Measurements from ENCODE around the gene TARDBP. TPM values are rescaled to one million over a fixed set of nuclear protein-coding genes. Genes with fewer than 3 reads are reported as not detected.

TARDBP gene
- total and polyA plus RNA-seq, 2 donors (not counting 1 experiment from before 2014, with no cell fraction given): 97.1 to 161 TPM

DNA sequence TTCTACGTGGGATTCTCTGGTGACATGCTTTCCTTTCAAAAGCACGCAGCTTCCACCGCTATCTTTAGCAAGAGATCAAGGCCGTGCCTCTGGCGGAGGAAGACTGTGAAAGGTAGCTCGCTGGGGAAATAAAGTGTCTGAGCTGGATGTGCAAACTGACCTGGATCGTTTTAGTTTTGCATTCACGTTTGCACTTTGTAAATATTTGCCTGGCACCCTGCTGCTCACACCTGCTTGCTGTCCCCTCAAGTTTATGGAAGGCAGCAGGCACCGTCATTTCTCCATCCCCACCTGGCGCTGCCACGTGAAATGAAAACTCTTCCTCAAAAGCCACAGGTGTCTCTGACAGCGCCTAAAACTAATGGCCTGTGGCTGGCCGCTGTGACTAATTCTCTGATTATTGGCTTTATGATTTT lies 44.0 kb upstream of the TARDBP start:
- Histone ChIP-seq H3K9ac (ENCODE audit: insufficient read depth, low read length) (no peak overlapping the region), H3K4me1 (ENCODE audit: control insufficient read depth, extremely low read depth, insufficient read depth, low read length) (peaks cover 2% of the 10 kb centered on the region), H3K27ac (ENCODE audit: insufficient read depth, low read length) (no peak overlapping the region), H3K4me2 (ENCODE audit: extremely low read depth, insufficient read depth, low read length) (peak overlapping the region; percentile 82), H3K27me3 (ENCODE audit: control insufficient read depth, insufficient read depth, low read length) (peaks cover 5% of the 10 kb centered on the region), H3K36me3 (ENCODE audit: control insufficient read depth, insufficient read depth, low read length) (no peaks in the 10 kb centered on the region), H3K4me3 (replicated peaks in 1 of 4; ENCODE audit: control extremely low read depth in 1 of 4, insufficient read depth in 1 of 4, low read depth in 3 of 4, low read length in 4 of 4) (peak overlapping the region; percentile 32 to 64 (median 46)), H3K9me3 (ENCODE audit: control insufficient read depth, insufficient read depth, low read depth, low read length) (no peaks in the 10 kb centered on the region), H3K79me2 (ENCODE audit: control insufficient read depth, insufficient read depth, low read length) (no peaks in the 10 kb centered on the region), H2AFZ (ENCODE audit: low read length) (peak overlapping the region; percentile 83), H4K20me1 (ENCODE audit: control insufficient read depth, extremely low read depth, insufficient read depth, low read length) (no peaks in the 10 kb centered on the region)
- peak in 1 of 2 donors; percentile 8 for DNase-seq (ENCODE audit: low read depth in 2 of 2)
- no peak for TF ChIP-seq EZH2 (IDR thresholded peaks at IDR 0.05; ENCODE audit: low read length, missing control alignments)
- TF ChIP-seq, protein P1, sequence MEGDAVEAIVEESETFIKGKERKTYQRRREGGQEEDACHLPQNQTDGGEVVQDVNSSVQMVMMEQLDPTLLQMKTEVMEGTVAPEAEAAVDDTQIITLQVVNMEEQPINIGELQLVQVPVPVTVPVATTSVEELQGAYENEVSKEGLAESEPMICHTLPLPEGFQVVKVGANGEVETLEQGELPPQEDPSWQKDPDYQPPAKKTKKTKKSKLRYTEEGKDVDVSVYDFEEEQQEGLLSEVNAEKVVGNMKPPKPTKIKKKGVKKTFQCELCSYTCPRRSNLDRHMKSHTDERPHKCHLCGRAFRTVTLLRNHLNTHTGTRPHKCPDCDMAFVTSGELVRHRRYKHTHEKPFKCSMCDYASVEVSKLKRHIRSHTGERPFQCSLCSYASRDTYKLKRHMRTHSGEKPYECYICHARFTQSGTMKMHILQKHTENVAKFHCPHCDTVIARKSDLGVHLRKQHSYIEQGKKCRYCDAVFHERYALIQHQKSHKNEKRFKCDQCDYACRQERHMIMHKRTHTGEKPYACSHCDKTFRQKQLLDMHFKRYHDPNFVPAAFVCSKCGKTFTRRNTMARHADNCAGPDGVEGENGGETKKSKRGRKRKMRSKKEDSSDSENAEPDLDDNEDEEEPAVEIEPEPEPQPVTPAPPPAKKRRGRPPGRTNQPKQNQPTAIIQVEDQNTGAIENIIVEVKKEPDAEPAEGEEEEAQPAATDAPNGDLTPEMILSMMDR (conservative IDR thresholded peaks at IDR 0.05 in 1 of 2, IDR thresholded peaks at IDR 0.05 in 1 of 2; ENCODE audit: low read depth in 1 of 2, low read length in 2 of 2): no peak

DNA sequence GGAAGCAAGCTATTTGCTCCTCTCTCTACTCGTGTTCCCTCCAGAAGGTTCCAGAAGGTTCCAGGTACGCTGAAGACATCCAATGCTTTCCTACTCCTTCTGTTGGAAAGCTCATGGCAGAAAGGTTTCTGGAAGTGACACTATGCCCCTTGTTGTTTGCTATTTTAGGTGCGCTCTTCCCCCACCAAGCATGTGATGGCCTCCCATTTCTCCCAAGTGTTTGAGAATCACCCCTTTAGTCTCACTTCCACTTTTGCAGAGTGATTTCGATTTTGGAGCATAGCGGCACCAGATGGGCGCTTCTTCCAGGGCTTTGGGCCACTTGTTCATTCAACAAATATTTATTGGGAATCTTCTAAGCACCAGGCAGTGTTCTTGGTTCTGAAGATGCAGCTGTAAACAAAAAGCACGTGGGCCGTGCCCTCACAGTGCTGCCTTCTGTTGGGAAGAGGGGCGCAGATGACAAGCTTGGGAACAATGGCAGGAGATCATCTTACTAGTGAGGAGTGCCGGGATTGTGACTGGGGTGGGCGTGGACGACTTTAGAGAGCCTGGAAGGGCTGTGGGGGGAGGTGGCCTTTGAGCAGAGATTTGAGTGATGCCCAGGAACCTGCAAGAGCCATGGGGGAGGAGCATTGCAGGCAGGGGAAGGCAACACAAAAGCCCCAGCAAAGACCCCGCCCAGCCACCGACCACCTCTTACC lies 43.0 kb upstream of the TARDBP start:
- no peak overlapping the region for H3K27ac ChIP-seq (ENCODE audit: insufficient read depth, low read length)
- no peak overlapping the region for H2AFZ ChIP-seq (ENCODE audit: low read length)
- H3K79me2 ChIP-seq (ENCODE audit: control insufficient read depth, insufficient read depth, low read length): no peaks in the 10 kb centered on the region
- no peaks in the 10 kb centered on the region for H3K36me3 ChIP-seq (ENCODE audit: control insufficient read depth, insufficient read depth, low read length)
- TF ChIP-seq EZH2 (IDR thresholded peaks at IDR 0.05; ENCODE audit: low read length, missing control alignments): no peak
- TF ChIP-seq, protein P1 (conservative IDR thresholded peaks at IDR 0.05 in 1 of 2, IDR thresholded peaks at IDR 0.05 in 1 of 2; ENCODE audit: low read depth in 1 of 2, low read length in 2 of 2): no peak
- no peak overlapping the region for H3K9ac ChIP-seq (ENCODE audit: insufficient read depth, low read length)
- no peaks in the 10 kb centered on the region for H3K9me3 ChIP-seq (ENCODE audit: control insufficient read depth, insufficient read depth, low read depth, low read length)
- no peak overlapping the region for H3K4me3 ChIP-seq (replicated peaks in 1 of 4; ENCODE audit: control extremely low read depth in 1 of 4, insufficient read depth in 1 of 4, low read depth in 3 of 4, low read length in 4 of 4)
- H3K4me2 ChIP-seq (ENCODE audit: extremely low read depth, insufficient read depth, low read length): no peak overlapping the region
- H4K20me1 ChIP-seq (ENCODE audit: control insufficient read depth, extremely low read depth, insufficient read depth, low read length): no peaks in the 10 kb centered on the region
- H3K4me1 ChIP-seq (ENCODE audit: control insufficient read depth, extremely low read depth, insufficient read depth, low read length): peaks cover 4% of the 10 kb centered on the region
- no peaks in the 10 kb centered on the region for H3K27me3 ChIP-seq (ENCODE audit: control insufficient read depth, insufficient read depth, low read length)
- DNase-seq (ENCODE audit: low read depth in 2 of 2): no peak

DNA sequence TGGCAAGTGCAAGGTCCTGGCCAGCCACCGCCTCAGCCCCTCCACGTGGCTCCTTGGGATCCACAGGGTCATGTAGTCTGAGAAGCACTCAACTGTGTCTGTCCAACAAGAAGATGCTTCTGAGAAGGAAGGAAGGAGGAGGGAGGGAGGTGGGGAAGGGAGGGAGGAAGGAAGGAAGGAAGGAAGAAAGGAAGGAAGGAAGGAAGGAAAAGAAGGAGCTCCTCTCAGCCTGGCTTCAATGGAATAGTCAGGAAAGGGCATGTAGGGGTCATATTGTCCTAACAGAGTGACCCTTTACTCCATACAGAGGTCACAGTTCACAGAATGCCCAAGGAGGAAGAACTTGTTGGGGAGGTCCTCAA lies 42.5 kb upstream of the TARDBP start:
- no peaks in the 10 kb centered on the region for H3K27me3 ChIP-seq (ENCODE audit: control insufficient read depth, insufficient read depth, low read length)
- H3K4me1 ChIP-seq (ENCODE audit: control insufficient read depth, extremely low read depth, insufficient read depth, low read length): peaks cover 4% of the 10 kb centered on the region
- H3K79me2 ChIP-seq (ENCODE audit: control insufficient read depth, insufficient read depth, low read length): no peaks in the 10 kb centered on the region
- no peaks in the 10 kb centered on the region for H3K9me3 ChIP-seq (ENCODE audit: control insufficient read depth, insufficient read depth, low read depth, low read length)
- no peak overlapping the region for H3K27ac ChIP-seq (ENCODE audit: insufficient read depth, low read length)
- H4K20me1 ChIP-seq (ENCODE audit: control insufficient read depth, extremely low read depth, insufficient read depth, low read length): no peaks in the 10 kb centered on the region
- no peak overlapping the region for H2AFZ ChIP-seq (ENCODE audit: low read length)
- no peak for DNase-seq (ENCODE audit: low read depth in 2 of 2)
- no peaks in the 10 kb centered on the region for H3K36me3 ChIP-seq (ENCODE audit: control insufficient read depth, insufficient read depth, low read length)
- no peak overlapping the region for H3K9ac ChIP-seq (ENCODE audit: insufficient read depth, low read length)
- H3K4me3 ChIP-seq (replicated peaks in 1 of 4; ENCODE audit: control extremely low read depth in 1 of 4, insufficient read depth in 1 of 4, low read depth in 3 of 4, low read length in 4 of 4): no peak overlapping the region
- H3K4me2 ChIP-seq (ENCODE audit: extremely low read depth, insufficient read depth, low read length): no peak overlapping the region
- no peak for TF ChIP-seq EZH2 (IDR thresholded peaks at IDR 0.05; ENCODE audit: low read length, missing control alignments)
- TF ChIP-seq, protein P1 (conservative IDR thresholded peaks at IDR 0.05 in 1 of 2, IDR thresholded peaks at IDR 0.05 in 1 of 2; ENCODE audit: low read depth in 1 of 2, low read length in 2 of 2): no peak

Measured in fibroblast of lung (primary cell).